KBM-7 (cell line): ENCODE results near the gene FAM89A.

ENCODE experiments used
- DNase-seq: peaks from one replicate; pipeline ENCODE4 v3.0.0-alpha.2; 2015
- in situ Hi-C: fragments of 300-500 bp; cut with MboI; formaldehyde crosslinking; loops from 2 replicates; pipeline ENCODE4 v1.14.3; 2020; ENCODE audit warnings: low sequenced_read_pairs, low pct_unique_long_range_greater_than_20kb, mixed read lengths

Gene FAM89A

GRCh38 chr1:231040019-231040799 lies at the start of gene FAM89A:
FAM89A (minus strand) TSS chr1:231040254; CDS start chr1:231040211, 43 bp downstream.
- in situ Hi-C loops, result no loop called here
- DNase-seq, result peak; percentile 7

- DNase-seq, result no peak
- in situ Hi-C loops, result no loop called here
These were observed 44.3 kb upstream of the FAM89A start for GRCh38 chr1:231084353-231084752.

- in situ Hi-C loops, result no loop called here
- DNase-seq, result no peak
These were observed 39.1 kb upstream of the FAM89A start for GRCh38 chr1:231079163-231079562.

- no peak for DNase-seq
- in situ Hi-C loops, result no loop called here
These were observed 38.2 kb upstream of the FAM89A start for GRCh38 chr1:231078250-231078649.

- in situ Hi-C loops, result no loop called here
- no peak for DNase-seq
These were observed 36.7 kb upstream of the FAM89A start for GRCh38 chr1:231076802-231077201.

GRCh38 chr1:231075497-231075896 lies 35.4 kb upstream of the FAM89A start:
- DNase-seq, result no peak
- in situ Hi-C loops, result no loop called here

- in situ Hi-C loops, result no loop called here
- DNase-seq, result no peak
These were observed 35.0 kb upstream of the FAM89A start for GRCh38 chr1:231075020-231075419.

- no peak for DNase-seq
- in situ Hi-C loops, result no loop called here
These were observed 34.0 kb upstream of the FAM89A start for GRCh38 chr1:231074046-231074445.

- DNase-seq, result no peak
- in situ Hi-C loops, result no loop called here
These were observed 33.3 kb upstream of the FAM89A start for GRCh38 chr1:231073331-231073730.

GRCh38 chr1:231072502-231073094 lies 32.5 kb upstream of the FAM89A start:
- in situ Hi-C loops, result no loop called here

GRCh38 chr1:231072041-231072440 lies 32.0 kb upstream of the FAM89A start:
- no peak for DNase-seq
- in situ Hi-C loops, result no loop called here

More at GRCh38 chr1:231072502-231073094, 32.5 kb upstream of the FAM89A start:
- DNase-seq, result no peak

GRCh38 chr1:231070758-231071444 lies 30.8 kb upstream of the FAM89A start:
- in situ Hi-C loops, result no loop called here
- no peak for DNase-seq

GRCh38 chr1:231069333-231069732 lies 29.3 kb upstream of the FAM89A start:
- in situ Hi-C loops, result no loop called here
- no peak for DNase-seq

GRCh38 chr1:231068762-231069161 lies 28.7 kb upstream of the FAM89A start:
- in situ Hi-C loops, result no loop called here
- no peak for DNase-seq

GRCh38 chr1:231065510-231066241 lies 25.6 kb upstream of the FAM89A start:
- no peak for DNase-seq
- in situ Hi-C loops, result no loop called here

GRCh38 chr1:231064418-231064817 lies 24.4 kb upstream of the FAM89A start:
- in situ Hi-C loops, result no loop called here
- DNase-seq, result no peak

- no peak for DNase-seq
- in situ Hi-C loops, result no loop called here
These were observed 23.3 kb upstream of the FAM89A start for GRCh38 chr1:231063331-231063730.

GRCh38 chr1:231062500-231063270 lies 22.6 kb upstream of the FAM89A start:
- no peak for DNase-seq
- in situ Hi-C loops, result no loop called here
